Activated CD8-positive, alpha-beta memory T cell treated with anti-CD3 and anti-CD28 coated beads, Interleukin-2, amount 50 U/mL, for 1 hour (primary cell): ENCODE measurements around the gene ACER2.
A peak's percentile ranks its signal among the peaks of the same experiment; 100 is the strongest.
"Not testable (repeated sequence)": the region's sequence is repeated elsewhere in the genome, so short reads cannot be mapped to it uniquely, and the experiment has no call there.

Experiments
- DNase-seq: peaks from one replicate; pipeline ENCODE4 v3.0.0-alpha.2; 2020; ENCODE audit errors: extremely low read depth

Gene ACER2

GRCh38 chr9:19408693-19409400 is at the start of gene ACER2:
TSS of gene ACER2 (plus strand) at chr9:19409009. CDS start at chr9:19409085, 76 bp downstream.
- peak; percentile 66 for DNase-seq

- DNase-seq: no peak
These were observed 39.7 kb upstream of the ACER2 start for GRCh38 chr9:19369107-19369506.

GRCh38 chr9:19371942-19372341 is 36.9 kb upstream of the ACER2 start:
- no peak for DNase-seq

- no peak for DNase-seq
These were observed 36.2 kb upstream of the ACER2 start for GRCh38 chr9:19372567-19372966.

- no peak for DNase-seq
These were observed 35.3 kb upstream of the ACER2 start for GRCh38 chr9:19373527-19373926.

- DNase-seq: no peak
These were observed 33.3 kb upstream of the ACER2 start for GRCh38 chr9:19375538-19375937.

- DNase-seq: no peak
These were observed 31.9 kb upstream of the ACER2 start for GRCh38 chr9:19376931-19377330.

- no peak for DNase-seq
These were observed 30.6 kb upstream of the ACER2 start for GRCh38 chr9:19378164-19378563.

- no peak for DNase-seq
These were observed 30.2 kb upstream of the ACER2 start for GRCh38 chr9:19378647-19379046.

- no peak for DNase-seq
These were observed 29.5 kb upstream of the ACER2 start for GRCh38 chr9:19379283-19379682.

GRCh38 chr9:19379697-19380046 is 29.1 kb upstream of the ACER2 start:
- DNase-seq: no peak

- DNase-seq: no peak
These were observed 28.1 kb upstream of the ACER2 start for GRCh38 chr9:19380826-19381075.

GRCh38 chr9:19381656-19382055 is 27.2 kb upstream of the ACER2 start:
- no peak for DNase-seq

GRCh38 chr9:19385212-19385611 is 23.6 kb upstream of the ACER2 start:
- DNase-seq: not testable (repeated sequence)

- DNase-seq: no peak
These were observed 22.9 kb upstream of the ACER2 start for GRCh38 chr9:19385786-19386501.

GRCh38 chr9:19386502-19387044 is 22.2 kb upstream of the ACER2 start:
- no peak for DNase-seq

- no peak for DNase-seq
These were observed 21.5 kb upstream of the ACER2 start for GRCh38 chr9:19387317-19387716.

GRCh38 chr9:19389539-19389938 is 19.3 kb upstream of the ACER2 start:
- DNase-seq: not testable (repeated sequence)

GRCh38 chr9:19397845-19398244 is 11.0 kb upstream of the ACER2 start:
- no peak for DNase-seq

GRCh38 chr9:19403231-19403630 is 5.6 kb upstream of the ACER2 start:
- not testable (repeated sequence) for DNase-seq

GRCh38 chr9:19404283-19405075 is 4.3 kb upstream of the ACER2 start:
- no peak for DNase-seq

GRCh38 chr9:19405771-19406170 is 3.0 kb upstream of the ACER2 start:
- no peak for DNase-seq

- DNase-seq: no peak
These were observed 505 bp upstream of the ACER2 start for GRCh38 chr9:19408316-19408692.
